ENCODE results near the gene CDC27. TPM values are rescaled to one million over a fixed set of nuclear protein-coding genes. Genes with fewer than 3 reads are reported as not detected.
"Not testable (repeated sequence)": the region's sequence is repeated elsewhere in the genome, so short reads cannot be mapped to it uniquely, and the experiment has no call there.

CDC27 gene
- total RNA-seq, 1 experiment from 2014 or later: 146 TPM

GRCh38 chr17:47105246-47105645 lies 83.8 kb downstream of the CDC27 start:
- H3K36me3 ChIP-seq (ENCODE audit: insufficient read depth, low read length); H3K79me2 ChIP-seq (ENCODE audit: low read length); H3K4me3 ChIP-seq (ENCODE audit: low read length); H3K9me3 ChIP-seq (ENCODE audit: low read length); H3K9ac ChIP-seq (ENCODE audit: low read length); H3K9me2 ChIP-seq (replicated peaks; ENCODE audit: insufficient read depth, low read length); H3K27ac ChIP-seq (ENCODE audit: low read length); H3K27me3 ChIP-seq (ENCODE audit: low read length); H2AFZ ChIP-seq (ENCODE audit: low read length); DNase-seq; H3K4me2 ChIP-seq (ENCODE audit: low read depth, low read length, poor library complexity, severe bottlenecking); H4K20me1 ChIP-seq (ENCODE audit: insufficient read depth, low read depth, low read length); H3K4me1 ChIP-seq (ENCODE audit: low read length): not testable (repeated sequence)

- Histone ChIP-seq H3K79me2 (ENCODE audit: low read length) (peaks cover 22% of the 10 kb centered on the region), H3K4me1 (ENCODE audit: low read length) (peaks cover 19% of the 10 kb centered on the region), H3K9me3 (ENCODE audit: low read length) (no peaks in the 10 kb centered on the region), H3K4me3 (ENCODE audit: low read length) (no peak overlapping the region), H3K36me3 (ENCODE audit: insufficient read depth, low read length) (no peaks in the 10 kb centered on the region), H3K27ac (ENCODE audit: low read length) (no peak overlapping the region), H3K9ac (ENCODE audit: low read length) (no peak overlapping the region), H4K20me1 (ENCODE audit: insufficient read depth, low read depth, low read length) (no peaks in the 10 kb centered on the region), H2AFZ (ENCODE audit: low read length) (no peak overlapping the region), H3K4me2 (ENCODE audit: low read depth, low read length, poor library complexity, severe bottlenecking) (no peak overlapping the region), H3K9me2 (replicated peaks; ENCODE audit: insufficient read depth, low read length) (no peaks in the 10 kb centered on the region), H3K27me3 (ENCODE audit: low read length) (no peaks in the 10 kb centered on the region)
- DNase-seq: no peak
Observed at GRCh38 chr17:47102914-47103313, 86.2 kb downstream of the CDC27 start.

- Histone ChIP-seq H3K9me2 (replicated peaks; ENCODE audit: insufficient read depth, low read length) (no peaks in the 10 kb centered on the region), H3K36me3 (ENCODE audit: insufficient read depth, low read length) (0 out of 2 replicates have a peak, but pooled peaks cover 4% of the 10 kb centered on the region), H4K20me1 (ENCODE audit: insufficient read depth, low read depth, low read length) (no peaks in the 10 kb centered on the region), H3K9me3 (ENCODE audit: low read length) (no peaks in the 10 kb centered on the region), H3K27ac (ENCODE audit: low read length) (peak overlapping the region; percentile 81), H3K79me2 (ENCODE audit: low read length) (peaks cover 47% of the 10 kb centered on the region), H3K27me3 (ENCODE audit: low read length) (no peaks in the 10 kb centered on the region), H3K4me3 (ENCODE audit: low read length) (peak overlapping the region; percentile 88), H3K4me2 (ENCODE audit: low read depth, low read length, poor library complexity, severe bottlenecking) (peak overlapping the region; percentile 95), H2AFZ (ENCODE audit: low read length) (no peak overlapping the region), H3K4me1 (ENCODE audit: low read length) (peaks cover 35% of the 10 kb centered on the region), H3K9ac (ENCODE audit: low read length) (peak overlapping the region; percentile 92)
- DNase-seq: peak; percentile 97
Observed at GRCh38 chr17:47099987-47100711, 88.9 kb downstream of the CDC27 start.

- DNase-seq: peak; percentile 57
- Histone ChIP-seq H3K4me1 (ENCODE audit: low read length) (peaks cover 35% of the 10 kb centered on the region), H2AFZ (ENCODE audit: low read length) (no peak overlapping the region), H3K9me2 (replicated peaks; ENCODE audit: insufficient read depth, low read length) (no peaks in the 10 kb centered on the region), H4K20me1 (ENCODE audit: insufficient read depth, low read depth, low read length) (no peaks in the 10 kb centered on the region), H3K79me2 (ENCODE audit: low read length) (peaks cover 50% of the 10 kb centered on the region), H3K9me3 (ENCODE audit: low read length) (no peaks in the 10 kb centered on the region), H3K36me3 (ENCODE audit: insufficient read depth, low read length) (0 out of 2 replicates have a peak, but pooled peaks cover 4% of the 10 kb centered on the region), H3K9ac (ENCODE audit: low read length) (peak overlapping the region; percentile 92), H3K27me3 (ENCODE audit: low read length) (no peaks in the 10 kb centered on the region), H3K4me2 (ENCODE audit: low read depth, low read length, poor library complexity, severe bottlenecking) (peak overlapping the region; percentile 95), H3K27ac (ENCODE audit: low read length) (peak overlapping the region; percentile 81), H3K4me3 (ENCODE audit: low read length) (peak overlapping the region; percentile 88)
Observed at GRCh38 chr17:47099451-47099986, 89.6 kb downstream of the CDC27 start.

DNA sequence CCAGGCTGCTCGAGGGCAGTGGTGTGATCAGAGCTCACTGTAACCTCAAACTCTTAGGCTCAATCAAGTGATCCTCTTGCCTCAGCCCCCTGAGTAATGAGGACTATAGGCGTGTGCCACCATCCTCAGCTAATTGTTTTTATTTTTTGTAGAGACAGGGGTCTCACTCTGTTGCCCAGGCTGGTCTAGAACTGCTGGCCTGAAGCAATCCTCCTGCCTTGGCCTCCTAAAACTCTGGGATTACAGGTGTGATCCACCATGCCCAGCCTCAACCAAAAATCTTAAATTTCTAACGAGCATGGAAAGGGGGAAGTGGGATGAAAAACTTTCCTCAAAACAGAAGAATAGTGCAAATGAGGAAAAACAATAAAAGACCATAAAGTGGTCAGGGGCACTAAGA lies 92.8 kb downstream of the CDC27 start:
- Histone ChIP-seq H3K36me3 (ENCODE audit: insufficient read depth, low read length) (0 out of 2 replicates have a peak, but pooled peaks cover 10% of the 10 kb centered on the region), H3K79me2 (ENCODE audit: low read length) (peaks cover 82% of the 10 kb centered on the region), H2AFZ (ENCODE audit: low read length) (no peak overlapping the region), H3K27ac (ENCODE audit: low read length) (no peak overlapping the region), H3K4me2 (ENCODE audit: low read depth, low read length, poor library complexity, severe bottlenecking) (no peak overlapping the region), H3K9me3 (ENCODE audit: low read length) (no peaks in the 10 kb centered on the region), H3K4me1 (ENCODE audit: low read length) (peaks cover 35% of the 10 kb centered on the region), H3K27me3 (ENCODE audit: low read length) (no peaks in the 10 kb centered on the region), H3K9ac (ENCODE audit: low read length) (no peak overlapping the region), H3K9me2 (replicated peaks; ENCODE audit: insufficient read depth, low read length) (no peaks in the 10 kb centered on the region), H3K4me3 (ENCODE audit: low read length) (no peak overlapping the region), H4K20me1 (ENCODE audit: insufficient read depth, low read depth, low read length) (no peaks in the 10 kb centered on the region)
- DNase-seq: no peak

DNA sequence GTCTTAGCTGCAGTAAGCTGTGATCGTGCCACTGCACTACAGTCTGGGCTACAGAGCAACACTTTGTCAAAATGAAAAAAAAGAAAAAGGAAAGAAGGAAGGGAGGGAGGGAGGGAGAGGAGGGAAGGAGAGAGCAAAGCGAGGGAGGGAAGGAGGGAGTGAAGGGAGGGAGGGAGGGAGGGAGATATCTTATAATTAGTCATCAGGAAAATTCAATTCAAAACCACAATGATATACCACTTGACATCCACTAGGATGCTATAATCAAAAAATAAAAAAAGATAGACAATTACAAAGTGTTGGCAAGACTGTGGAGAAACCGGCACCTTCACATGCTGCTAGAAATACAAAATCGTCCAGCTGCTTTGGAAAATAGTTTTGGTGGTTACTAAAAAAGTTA lies 93.8 kb downstream of the CDC27 start:
- no peak overlapping the region for H3K27ac ChIP-seq (ENCODE audit: low read length)
- 0 out of 2 replicates have a peak, but pooled peaks cover 10% of the 10 kb centered on the region for H3K36me3 ChIP-seq (ENCODE audit: insufficient read depth, low read length)
- no peak overlapping the region for H2AFZ ChIP-seq (ENCODE audit: low read length)
- peaks cover 93% of the 10 kb centered on the region for H3K79me2 ChIP-seq (ENCODE audit: low read length)
- no peak overlapping the region for H3K4me3 ChIP-seq (ENCODE audit: low read length)
- H3K4me2 ChIP-seq (ENCODE audit: low read depth, low read length, poor library complexity, severe bottlenecking): no peak overlapping the region
- no peaks in the 10 kb centered on the region for H3K9me2 ChIP-seq (replicated peaks; ENCODE audit: insufficient read depth, low read length)
- no peaks in the 10 kb centered on the region for H4K20me1 ChIP-seq (ENCODE audit: insufficient read depth, low read depth, low read length)
- no peaks in the 10 kb centered on the region for H3K9me3 ChIP-seq (ENCODE audit: low read length)
- H3K9ac ChIP-seq (ENCODE audit: low read length): no peak overlapping the region
- DNase-seq: no peak
- peaks cover 30% of the 10 kb centered on the region for H3K4me1 ChIP-seq (ENCODE audit: low read length)
- no peaks in the 10 kb centered on the region for H3K27me3 ChIP-seq (ENCODE audit: low read length)

- Histone ChIP-seq H2AFZ (ENCODE audit: low read length) (no peak overlapping the region), H3K79me2 (ENCODE audit: low read length) (peaks cover 96% of the 10 kb centered on the region), H3K4me2 (ENCODE audit: low read depth, low read length, poor library complexity, severe bottlenecking) (no peak overlapping the region), H3K4me3 (ENCODE audit: low read length) (no peak overlapping the region), H3K27me3 (ENCODE audit: low read length) (no peaks in the 10 kb centered on the region), H3K36me3 (ENCODE audit: insufficient read depth, low read length) (0 out of 2 replicates have a peak, but pooled peaks cover 6% of the 10 kb centered on the region), H3K9me2 (replicated peaks; ENCODE audit: insufficient read depth, low read length) (no peaks in the 10 kb centered on the region), H4K20me1 (ENCODE audit: insufficient read depth, low read depth, low read length) (no peaks in the 10 kb centered on the region), H3K9me3 (ENCODE audit: low read length) (no peaks in the 10 kb centered on the region), H3K27ac (ENCODE audit: low read length) (no peak overlapping the region), H3K4me1 (ENCODE audit: low read length) (peaks cover 2% of the 10 kb centered on the region; the same call in 1 of the 2 replicates), H3K9ac (ENCODE audit: low read length) (no peak overlapping the region)
- DNase-seq: no peak
Observed at GRCh38 chr17:47087093-47087492, 102.0 kb downstream of the CDC27 start.

DNA sequence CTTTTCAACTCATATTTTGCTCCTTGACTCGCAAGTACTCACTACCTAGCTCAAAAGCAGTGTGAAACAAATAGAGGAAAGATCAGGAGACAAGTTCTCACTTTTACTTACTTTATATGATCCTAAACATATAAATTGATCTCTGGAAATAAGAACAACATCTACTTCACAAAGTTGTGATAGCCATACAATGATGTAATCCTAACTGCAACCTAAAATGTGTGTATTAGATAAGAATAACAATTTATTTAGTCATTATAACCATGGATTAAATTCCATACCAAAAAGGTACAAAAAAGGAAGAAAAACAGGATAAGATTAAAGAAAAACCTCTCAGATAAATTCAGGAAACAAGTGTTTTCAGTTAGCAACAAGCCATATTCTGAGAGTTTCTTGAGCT lies 103.4 kb downstream of the CDC27 start:
- Histone ChIP-seq H3K79me2 (ENCODE audit: low read length) (peaks cover 94% of the 10 kb centered on the region), H3K4me1 (ENCODE audit: low read length) (peaks cover 2% of the 10 kb centered on the region; the same call in 1 of the 2 replicates), H3K4me2 (ENCODE audit: low read depth, low read length, poor library complexity, severe bottlenecking) (no peak overlapping the region), H3K27ac (ENCODE audit: low read length) (no peak overlapping the region), H3K36me3 (ENCODE audit: insufficient read depth, low read length) (peaks cover 3% of the 10 kb centered on the region; the same call in 1 of the 2 replicates), H3K4me3 (ENCODE audit: low read length) (no peak overlapping the region), H2AFZ (ENCODE audit: low read length) (no peak overlapping the region), H3K9me2 (replicated peaks; ENCODE audit: insufficient read depth, low read length) (no peaks in the 10 kb centered on the region), H3K27me3 (ENCODE audit: low read length) (no peaks in the 10 kb centered on the region), H3K9ac (ENCODE audit: low read length) (no peak overlapping the region), H3K9me3 (ENCODE audit: low read length) (no peaks in the 10 kb centered on the region), H4K20me1 (ENCODE audit: insufficient read depth, low read depth, low read length) (no peaks in the 10 kb centered on the region)
- no peak for DNase-seq

Data from Karpas-422 (cell line).